HG03460 (cell line): Measurements from ENCODE around the gene OR51L1.

Experiments used
- ATAC-seq: cut with Tn5 transposase; IDR thresholded peaks from one replicate; pipeline ENCODE4 v1.9.1; 2021; ENCODE audit not compliant: unreplicated experiment

The OR51L1 gene

GRCh38 chr11:5046754-5047330 is 52.2 kb downstream of the OR51L1 start:
- no peak for ATAC-seq
